ENCODE data around the gene ZNF14.
"Not testable (repeated sequence)": the region's sequence is repeated elsewhere in the genome, so short reads cannot be mapped to it uniquely, and the experiment has no call there.

DNA sequence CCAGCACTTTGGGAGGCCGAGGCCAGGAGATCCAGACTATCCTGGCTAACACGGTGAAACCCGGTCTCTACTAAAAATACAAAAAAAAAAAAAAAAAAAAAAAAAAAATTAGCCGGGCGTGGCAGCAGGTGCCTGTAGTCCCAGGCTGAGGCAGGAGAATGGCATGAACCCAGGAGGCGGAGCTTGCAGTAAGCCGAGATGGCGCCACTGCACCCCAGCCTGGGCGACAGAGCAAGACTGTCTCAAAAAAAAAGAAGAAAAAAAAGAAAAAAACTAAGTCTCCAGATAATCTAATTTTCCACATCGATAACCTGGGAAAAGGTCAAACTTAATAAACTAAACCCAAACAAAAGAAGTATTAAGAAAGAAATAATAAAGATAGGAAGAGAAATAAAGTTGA is 39.1 kb upstream of the ZNF14 start:
- TF ChIP-seq CTCF (IDR thresholded peaks at IDR 0.05; ENCODE audit: low read depth, low read length); EZH2phosphoT487 (IDR thresholded peaks at IDR 0.05; ENCODE audit: low read depth): not testable (repeated sequence)

Data from OCI-LY3 (cell line).